GM19035 (cell line): Measurements from ENCODE around the gene KRTAP12-4.
"Not testable (repeated sequence)": the region's sequence is repeated elsewhere in the genome, so short reads cannot be mapped to it uniquely, and the experiment has no call there.

Experiments
- ATAC-seq: cut with Tn5 transposase; IDR thresholded peaks from one replicate; pipeline ENCODE4 v1.9.1; 2021; ENCODE audit not compliant: unreplicated experiment

Gene KRTAP12-4, protein sequence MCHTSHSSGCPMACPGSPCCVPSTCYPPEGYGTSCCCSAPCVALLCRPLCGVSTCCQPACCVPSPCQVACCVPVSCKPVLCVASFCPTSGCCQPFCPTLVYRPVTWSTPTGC

DNA sequence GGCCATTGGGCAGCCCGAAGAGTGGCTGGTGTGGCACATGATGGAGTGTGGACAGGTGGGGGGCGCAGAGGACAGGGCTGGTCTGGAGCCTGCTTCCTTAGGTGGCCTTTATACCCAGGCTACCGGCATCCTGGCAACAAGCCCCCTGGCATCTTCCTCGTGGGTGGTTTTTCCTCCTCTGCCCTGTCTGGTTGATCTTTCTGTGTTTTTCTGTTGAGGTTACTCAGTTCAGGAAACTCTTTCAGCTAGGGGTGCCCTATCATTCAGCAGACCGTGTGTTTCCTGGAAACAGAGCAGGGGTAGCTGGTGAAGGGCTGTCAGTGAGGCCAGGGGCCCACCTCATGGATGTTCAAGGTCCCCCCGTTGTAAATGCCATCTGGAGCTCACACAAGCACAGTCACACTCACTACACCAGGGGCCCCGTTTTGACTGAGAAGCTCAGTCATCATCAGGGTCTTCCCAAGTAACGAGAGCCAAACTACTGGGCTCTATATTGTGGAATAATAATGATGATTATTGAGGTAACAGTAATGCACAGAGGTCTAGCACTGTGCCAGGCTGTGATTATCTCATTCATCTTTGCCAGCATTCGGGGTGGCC lies at the start of gene KRTAP12-4:
KRTAP12-4 (minus strand) TSS at position 84 of the 600 bp plus-strand sequence; CDS start at position 39, 45 bp downstream.
- no peak for ATAC-seq

DNA sequence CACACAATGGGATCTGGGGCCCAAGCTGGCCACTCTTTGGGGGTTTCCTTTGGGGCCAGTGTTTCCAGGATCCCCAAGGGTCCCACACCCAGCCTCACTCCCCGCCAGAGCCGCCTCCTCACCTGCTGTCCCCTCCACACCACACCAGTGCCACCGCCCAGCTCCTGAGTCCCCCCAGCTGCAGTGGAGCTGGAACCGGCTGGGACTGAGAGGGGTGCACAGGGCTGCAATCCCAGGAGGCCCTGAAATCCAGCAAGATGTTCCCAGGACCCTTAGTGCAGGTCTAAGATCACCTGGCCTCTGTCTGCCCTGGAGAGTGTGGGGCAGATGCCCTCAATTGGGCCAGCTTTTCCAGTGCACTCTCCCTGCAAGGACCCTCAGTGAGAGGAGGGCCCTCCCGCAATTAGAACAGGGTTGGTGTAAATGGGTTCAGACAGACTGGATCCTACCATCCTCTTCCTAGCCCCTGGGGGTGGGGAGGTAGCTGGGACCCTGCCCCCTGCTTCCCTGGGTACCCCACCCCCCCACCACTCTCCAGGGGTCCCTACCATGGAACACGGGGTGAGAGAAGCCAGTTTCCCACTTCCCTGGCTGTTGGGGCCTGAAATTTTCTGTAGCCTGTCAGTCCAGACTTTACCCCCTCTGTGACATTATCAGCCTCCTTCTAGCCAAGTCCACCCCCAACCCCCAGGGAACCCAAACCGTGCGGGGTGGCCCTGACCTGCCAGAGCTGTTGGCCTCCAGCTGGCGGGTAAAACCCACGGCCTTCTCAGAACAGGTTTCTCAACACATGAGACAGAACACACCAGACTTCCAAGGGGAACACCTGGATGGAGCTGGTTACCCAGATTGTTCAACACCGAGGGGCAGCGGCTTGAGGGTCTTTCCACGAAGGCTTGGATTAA lies 49.5 kb upstream of the KRTAP12-4 start:
- no peak for ATAC-seq

DNA sequence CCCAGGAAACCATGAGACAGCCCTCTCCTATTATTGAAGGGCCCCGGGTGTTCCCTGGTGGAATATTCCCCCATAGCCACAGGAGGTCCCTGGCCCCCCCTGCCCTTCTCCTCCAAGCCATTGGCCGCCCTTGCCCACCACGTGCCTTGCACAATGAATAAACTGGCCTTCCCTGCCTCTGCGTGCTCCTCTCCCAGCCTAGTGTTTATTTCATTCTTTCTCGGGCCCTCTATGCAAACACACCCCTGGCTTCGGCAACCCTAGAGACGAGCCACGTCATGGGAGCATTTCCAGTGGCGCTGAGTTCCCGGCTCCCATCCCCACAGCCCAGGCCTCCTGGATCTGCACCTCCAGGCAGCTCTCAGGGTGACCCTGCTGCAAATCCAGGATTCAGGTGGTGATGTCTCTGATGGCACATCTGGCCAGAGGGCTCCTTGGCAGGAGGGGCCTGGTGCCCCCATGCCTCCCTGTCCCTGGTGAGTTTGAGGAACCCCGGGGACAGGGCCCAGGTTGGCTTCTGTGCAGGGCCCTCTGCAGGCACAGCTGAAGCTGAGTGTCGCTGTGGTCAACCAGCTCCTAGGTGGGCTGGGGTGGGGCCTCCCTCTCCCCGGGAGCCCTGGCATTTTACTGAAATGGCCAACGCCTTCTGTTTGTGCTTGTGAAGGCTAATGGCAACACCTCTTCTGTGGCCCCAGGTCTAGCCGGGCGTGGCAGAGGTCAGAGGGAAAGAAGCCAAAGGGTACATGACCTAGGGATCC lies 48.7 kb upstream of the KRTAP12-4 start:
- ATAC-seq: no peak

DNA sequence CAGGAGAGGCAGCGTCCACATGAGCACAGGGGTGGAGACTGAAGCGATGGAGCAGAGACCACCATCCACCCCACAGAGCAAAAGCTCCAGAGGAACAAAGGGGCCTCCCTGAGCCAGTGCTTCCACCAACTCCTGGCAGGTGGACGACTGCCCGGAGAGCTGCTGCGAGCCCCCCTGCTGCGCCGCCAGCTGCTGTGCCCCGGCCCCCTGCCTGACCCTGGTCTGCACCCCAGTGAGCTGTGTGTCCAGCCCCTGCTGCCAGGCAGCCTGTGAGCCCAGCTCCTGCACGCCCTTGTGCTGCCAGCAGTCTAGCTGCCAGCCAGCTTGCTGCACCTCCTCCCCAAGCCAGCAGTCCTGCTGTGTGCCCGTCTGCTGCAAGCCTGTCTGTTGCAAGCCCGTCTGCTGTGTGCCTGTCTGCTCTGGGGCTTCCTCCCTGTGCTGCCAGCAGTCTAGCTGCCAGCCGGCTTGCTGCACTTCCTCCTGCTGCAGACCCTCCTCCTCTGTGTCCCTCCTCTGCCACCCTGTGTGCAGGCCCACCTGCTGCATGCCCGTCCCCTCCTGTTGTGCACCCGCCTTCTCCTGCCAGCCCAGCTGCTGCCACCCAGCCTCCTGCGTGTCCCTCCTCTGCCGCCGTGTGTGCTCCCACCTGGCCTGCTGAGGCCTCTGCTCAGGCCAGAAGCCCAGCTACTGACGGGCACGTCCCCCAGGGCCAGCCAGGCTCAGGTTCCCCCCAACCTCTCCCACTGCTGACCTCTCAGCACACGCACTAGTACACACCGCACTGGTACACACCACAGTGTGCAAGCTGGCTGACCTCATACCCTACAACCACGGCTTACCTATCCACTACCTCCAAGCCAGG lies 47.9 kb upstream of the KRTAP12-4 start:
- no peak for ATAC-seq

DNA sequence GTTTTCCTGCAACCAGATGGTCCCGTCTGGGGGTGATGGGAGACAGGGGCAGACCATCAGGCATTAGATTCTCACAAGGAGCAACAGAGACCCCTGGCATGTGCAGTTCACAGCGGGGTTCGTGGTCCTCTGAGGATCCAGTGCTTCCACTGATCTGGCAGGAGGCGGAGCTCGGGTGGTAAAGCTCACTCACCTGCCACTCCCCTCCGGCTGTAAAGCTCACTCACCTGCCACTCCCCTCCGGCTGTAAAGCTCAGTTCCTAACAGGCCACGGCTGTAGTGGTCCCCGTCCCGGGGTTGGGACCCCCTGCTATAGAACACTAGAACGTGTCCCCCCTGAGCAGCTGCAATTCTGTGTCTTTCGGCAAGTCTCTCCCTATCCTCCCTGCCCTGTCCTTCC lies 47.1 kb upstream of the KRTAP12-4 start:
- ATAC-seq: no peak

DNA sequence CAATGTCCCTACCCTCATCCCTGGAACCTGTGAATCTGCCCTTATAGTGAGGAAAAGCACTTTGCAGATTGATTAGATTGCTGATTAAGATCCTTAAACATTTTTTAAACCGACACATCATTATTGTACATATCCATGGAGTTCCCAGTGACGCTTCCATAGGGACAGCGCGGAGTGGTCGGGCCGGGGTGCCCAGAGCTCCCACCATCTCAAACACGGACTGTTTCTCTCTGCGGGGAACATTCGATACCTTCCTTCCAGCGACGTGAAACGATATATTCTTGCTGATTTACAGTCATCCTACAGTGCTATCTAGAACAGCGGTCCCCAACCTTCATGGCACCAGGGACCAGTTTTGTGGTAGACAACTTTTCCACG lies 46.6 kb upstream of the KRTAP12-4 start:
- no peak for ATAC-seq

DNA sequence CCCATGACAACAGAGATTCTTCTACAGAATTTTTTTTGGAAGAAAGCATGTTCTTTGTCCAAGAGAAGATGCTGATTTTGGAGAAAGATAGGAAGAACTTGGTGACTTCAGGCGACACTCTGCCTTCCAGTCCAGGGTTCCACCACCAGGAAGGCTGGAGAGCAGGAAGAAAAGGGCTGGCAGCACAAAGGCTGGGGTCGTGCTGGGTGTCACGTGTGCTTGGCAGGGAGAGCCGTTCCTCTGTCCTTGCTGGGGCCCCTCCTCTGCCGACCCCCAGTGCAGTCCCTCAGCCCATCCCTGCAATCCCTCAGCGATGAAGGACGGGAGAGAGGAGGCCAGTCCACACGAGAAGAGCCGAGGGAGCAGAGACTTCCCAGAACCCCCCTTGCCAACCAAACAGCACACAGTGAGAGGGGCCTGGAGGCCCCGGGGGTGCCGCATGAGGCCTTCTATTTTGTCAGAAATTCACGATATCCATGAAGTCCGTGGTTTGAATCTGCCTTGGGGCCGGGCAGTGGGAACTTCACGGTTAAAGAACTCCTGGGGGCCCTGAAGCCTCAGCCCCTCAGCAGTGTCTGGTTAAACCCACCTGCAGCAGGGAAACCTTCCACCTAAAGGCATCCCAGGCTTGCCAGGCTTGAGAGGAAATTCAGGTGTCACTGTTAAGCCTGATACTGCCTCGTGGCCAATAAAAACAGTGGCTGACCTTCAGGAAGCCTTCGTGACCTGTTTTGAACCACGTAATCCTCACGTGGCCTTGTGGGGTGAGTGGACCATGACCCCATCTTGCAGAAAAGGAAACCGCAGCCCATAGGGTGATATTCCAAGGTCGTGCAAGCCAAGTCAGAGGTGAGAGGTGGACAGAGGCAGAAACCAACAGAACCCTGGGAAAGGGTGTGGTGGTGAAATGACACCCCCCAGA lies 45.9 kb upstream of the KRTAP12-4 start:
- ATAC-seq: no peak

DNA sequence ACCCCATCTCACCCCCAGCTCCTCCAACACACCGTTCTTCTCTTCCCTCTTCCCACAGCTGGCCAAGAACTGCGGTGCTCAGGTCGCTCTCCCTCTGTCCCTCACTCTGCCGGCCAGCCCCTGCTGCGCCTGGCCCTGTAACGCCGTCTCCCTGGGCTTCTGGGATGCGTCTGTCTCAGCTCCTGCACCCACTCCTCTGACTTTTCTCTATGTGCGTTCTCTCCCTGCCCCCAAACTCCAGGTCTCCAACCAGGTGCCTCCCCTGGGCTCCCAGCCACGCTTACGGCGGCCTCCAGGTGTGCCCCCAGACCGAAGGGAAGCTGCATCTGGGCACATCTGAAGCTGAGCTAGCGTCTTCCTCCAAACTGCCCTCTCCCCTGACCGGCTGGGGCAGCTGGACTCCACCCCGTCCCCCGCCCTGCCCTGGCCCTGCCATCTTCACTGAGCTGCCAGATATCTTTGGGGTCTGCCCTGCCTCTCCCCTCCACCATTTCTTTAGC lies 45.1 kb upstream of the KRTAP12-4 start:
- no peak for ATAC-seq

DNA sequence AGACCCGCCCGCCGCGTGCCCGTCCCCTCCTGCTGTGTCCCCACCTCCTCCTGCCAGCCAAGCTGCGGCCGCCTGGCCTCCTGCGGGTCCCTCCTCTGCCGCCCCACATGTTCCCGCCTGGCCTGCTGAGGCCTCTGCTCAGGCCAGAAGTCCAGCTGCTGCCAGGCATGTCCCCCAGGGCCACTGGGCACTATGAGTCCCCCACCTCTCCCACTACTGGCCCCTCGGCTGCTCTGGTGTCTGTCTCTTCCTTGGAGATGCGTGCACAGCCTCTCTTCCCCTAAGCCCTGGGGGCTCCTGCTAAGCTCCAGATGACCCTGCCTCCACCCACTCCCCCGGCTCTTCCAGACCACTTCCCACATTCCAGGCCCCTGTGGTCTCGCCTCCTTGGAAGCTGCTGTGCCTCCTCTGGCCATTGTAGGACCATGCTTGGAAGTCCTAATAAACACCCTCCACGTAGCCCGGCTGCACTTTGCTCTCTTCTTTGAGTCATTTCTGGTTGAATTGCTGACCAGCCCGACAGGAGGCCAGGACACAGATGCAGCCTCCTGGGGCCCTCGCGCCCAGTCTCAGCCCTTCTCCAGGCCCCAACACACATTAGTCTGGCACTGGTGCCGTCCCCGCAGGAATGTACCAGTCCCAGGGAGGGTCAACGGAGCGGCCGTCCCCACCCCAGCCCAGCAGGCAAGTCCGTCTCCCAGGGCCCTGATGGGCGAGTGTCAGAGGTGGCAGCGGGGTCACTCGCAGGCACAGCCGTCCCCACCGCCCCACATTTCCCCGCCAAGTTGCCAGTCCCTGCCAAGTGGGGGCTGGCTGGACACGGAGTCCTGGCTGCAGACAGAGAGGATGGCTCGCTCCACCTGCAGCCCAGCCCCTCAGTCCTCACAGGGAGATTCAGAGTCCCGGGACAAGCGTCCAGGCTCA lies 43.6 kb upstream of the KRTAP12-4 start:
- no peak for ATAC-seq

DNA sequence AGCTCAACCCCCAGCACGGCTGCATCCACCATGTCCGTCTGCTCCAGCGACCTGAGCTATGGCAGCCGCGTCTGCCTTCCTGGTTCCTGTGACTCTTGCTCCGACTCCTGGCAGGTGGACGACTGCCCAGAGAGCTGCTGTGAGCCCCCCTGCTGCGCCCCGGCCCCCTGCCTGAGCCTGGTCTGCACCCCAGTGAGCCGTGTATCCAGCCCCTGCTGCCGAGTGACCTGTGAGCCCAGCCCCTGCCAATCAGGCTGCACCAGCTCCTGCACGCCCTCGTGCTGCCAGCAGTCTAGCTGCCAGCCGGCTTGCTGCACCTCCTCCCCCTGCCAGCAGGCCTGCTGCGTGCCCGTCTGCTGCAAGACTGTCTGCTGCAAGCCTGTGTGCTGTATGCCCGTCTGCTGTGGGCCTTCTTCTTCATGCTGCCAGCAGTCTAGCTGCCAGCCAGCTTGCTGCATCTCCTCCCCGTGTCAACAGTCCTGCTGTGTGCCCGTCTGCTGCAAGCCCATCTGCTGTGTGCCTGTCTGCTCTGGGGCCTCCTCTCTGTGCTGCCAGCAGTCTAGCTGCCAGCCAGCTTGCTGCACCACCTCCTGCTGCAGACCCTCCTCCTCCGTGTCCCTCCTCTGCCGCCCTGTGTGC lies 42.8 kb upstream of the KRTAP12-4 start, which contains the start of gene KRTAP10-12:
KRTAP10-12 (plus strand) TSS at position 1 of the 639 bp plus-strand sequence; CDS start at position 31, 30 bp downstream.
- ATAC-seq: not testable (repeated sequence)

DNA sequence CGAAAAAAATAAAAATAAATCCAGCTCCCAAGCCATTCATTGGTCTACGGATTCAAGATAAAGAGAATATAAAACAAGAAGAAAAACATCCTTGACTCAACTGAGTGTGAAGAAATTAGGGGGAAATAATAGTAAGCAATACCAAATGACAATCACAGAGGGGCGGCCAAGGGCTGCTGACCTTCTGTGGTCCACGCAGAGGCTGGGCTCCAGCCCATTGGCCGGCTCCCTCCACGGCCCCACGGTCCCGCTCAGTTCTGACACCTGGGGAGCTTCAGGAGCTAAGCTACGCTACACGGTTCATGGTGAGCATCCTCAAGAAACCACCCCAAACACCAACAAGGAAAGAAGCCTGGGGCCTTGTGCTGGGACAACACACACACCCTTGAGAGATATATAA lies 42.1 kb upstream of the KRTAP12-4 start:
- ATAC-seq: no peak

DNA sequence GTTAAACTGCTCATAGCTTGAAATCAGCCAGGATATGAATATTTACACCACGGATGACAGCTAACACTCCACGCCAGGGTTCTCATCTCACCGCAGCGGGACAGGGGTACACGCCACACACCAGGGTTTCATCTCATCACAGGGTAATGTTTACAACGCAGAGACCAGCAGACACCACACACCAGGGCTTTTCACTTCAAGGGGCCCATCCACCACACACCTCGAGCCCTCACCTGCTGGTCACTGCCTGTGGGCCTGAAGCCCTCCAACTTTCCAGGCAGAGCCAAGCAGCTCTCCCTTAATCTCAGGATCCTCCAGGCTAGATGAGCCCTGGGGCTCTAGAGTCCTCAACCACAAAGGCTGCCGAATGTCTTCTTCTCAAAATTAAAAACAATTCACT lies 41.2 kb upstream of the KRTAP12-4 start:
- ATAC-seq: no peak

DNA sequence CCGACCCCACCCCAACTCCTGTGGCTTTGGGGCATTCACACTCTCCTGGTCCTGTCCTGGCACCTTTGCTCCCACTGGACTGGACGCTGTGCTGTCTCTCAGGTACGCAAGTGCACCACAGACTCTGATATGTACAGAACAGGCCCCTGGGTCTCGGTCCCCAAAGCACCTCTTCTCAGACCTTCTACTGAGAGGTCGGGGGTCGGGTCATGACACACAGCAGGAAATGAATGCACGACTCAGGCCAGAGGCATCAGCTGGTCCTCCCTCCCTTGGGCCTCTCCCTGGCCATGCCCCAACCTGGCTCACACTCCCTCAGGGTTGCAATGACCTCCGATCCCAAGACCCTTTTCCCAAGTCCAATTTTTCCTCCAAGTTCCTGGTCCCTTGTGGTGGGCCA lies 40.7 kb upstream of the KRTAP12-4 start:
- no peak for ATAC-seq

DNA sequence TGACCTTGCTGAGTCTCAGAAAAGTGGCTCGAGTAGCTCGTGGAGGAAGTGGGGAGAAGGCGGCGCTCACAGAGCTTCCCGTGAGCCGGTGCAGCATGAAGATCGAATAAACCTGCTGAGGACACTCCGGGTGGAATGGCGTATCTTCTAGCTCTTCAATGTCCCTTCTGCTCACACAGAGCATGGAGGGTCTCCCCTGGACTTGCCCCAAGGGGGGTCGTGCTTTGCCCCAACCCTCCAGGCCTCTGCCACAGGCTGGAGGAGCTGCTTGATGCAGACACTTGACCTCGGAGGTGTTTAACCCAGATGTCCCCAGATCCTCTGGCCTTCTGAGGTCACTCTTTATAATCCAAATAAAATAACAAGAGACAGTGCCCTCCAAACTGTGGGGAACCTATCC lies 40.3 kb upstream of the KRTAP12-4 start:
- ATAC-seq: no peak

DNA sequence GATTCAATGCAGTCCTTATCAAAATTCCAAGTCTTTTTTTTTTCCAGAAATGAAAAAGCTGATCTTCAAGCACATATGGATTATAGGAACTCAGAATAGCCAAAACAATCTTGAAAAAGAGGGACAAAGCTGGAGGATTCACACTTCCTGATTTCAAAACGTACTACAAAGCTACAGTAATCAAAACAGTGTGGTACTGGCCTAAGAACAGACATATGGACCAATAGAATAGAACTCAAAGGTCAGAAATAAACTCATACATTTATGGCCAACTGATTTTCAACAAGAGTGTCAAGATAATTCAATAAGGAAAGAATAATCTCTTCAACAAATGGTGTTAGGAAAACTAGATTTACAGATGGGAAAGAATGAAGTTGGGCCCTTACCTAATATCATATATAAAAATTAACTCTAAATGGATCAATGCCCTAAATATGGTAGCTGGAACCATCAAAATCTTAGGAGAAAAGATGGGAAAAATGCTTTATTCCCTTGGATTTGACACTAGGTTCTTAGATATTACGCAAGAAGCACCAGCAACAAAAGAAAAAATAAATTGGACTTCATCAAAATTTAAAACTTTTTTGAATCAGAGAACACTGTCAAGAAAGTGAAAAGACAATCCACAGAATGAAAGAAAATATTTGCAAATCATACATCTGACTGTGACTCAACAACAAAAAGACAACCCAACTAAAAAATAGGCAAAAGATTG lies 38.5 kb upstream of the KRTAP12-4 start:
- no peak for ATAC-seq

DNA sequence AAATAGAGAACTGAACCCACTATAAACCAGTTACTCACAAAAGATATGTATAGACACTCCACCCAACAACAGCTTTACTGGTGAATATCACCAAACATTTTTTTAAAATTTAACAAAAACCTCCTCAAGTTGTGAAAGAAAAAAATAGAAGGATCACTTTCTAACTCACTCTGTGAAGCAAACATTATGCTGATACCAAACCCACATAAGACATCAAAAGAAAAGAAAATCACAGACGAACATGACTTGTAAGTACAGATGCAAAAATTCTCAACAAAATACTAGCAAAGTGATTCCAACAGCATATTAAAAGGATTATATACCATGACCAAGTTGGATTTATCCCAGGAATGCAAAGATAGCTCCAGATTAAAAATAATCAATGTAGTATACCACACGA lies 37.2 kb upstream of the KRTAP12-4 start:
- no peak for ATAC-seq

DNA sequence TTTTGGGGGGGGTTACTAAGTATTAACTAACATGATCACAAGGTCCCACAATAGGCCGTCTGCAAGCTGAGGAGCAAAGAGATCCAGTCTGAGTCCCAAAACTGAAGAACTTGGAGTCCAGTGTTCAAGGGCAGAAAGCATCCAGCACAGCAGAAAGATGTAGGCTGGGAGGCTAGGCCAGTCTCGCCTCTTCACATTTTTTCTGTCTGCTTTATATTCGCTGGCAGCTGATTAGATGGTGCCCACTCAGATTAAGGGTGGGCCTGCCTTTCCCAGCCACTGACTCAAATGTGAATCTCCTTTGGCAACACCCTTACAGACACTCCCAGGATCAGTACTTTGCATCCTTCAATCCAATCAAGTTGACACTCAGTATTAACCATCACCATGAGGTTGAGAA lies 35.3 kb upstream of the KRTAP12-4 start:
- not testable (repeated sequence) for ATAC-seq
